ENCODE results near the gene PACS2. TPM values are rescaled to one million over a fixed set of nuclear protein-coding genes. Genes with fewer than 3 reads are reported as not detected.

PACS2 gene
- total and polyA plus RNA-seq, 2 donors (not counting 1 experiment from before 2014, with no cell fraction given) = 65.6 to 70.7 TPM

GRCh38 chr14:105324080-105324778, 9.7 kb downstream of the PACS2 start:
- intact Hi-C loops (cut with micrococcal nuclease) = no loop called here
- Histone ChIP-seq H2AFZ (ENCODE audit: insufficient read depth, low read depth, low read length, poor library complexity, severe bottlenecking) (no peak overlapping the region), H4K20me1 (ENCODE audit: control insufficient read depth, insufficient read depth, low read length, poor library complexity, severe bottlenecking) (peaks cover 52% of the 10 kb centered on the region), H3K9me3 (ENCODE audit: control extremely low read depth in 1 of 3, control insufficient read depth in 2 of 3, insufficient read depth in 1 of 3, low read length in 2 of 3) (no peaks in the 10 kb centered on the region), H3K27ac (ENCODE audit: low read length in 2 of 2) (no peak overlapping the region), H3K4me3 (ENCODE audit: control extremely low read depth in 1 of 5, extremely low read depth in 1 of 5, insufficient read depth in 1 of 5, low read depth in 2 of 5, low read length in 4 of 5) (no peak overlapping the region), H3K4me2 (replicated peaks; ENCODE audit: low read depth, low read length, poor library complexity, severe bottlenecking) (no peak overlapping the region), H3K79me2 (ENCODE audit: control insufficient read depth, insufficient read depth, low read length) (peaks cover 79% of the 10 kb centered on the region), H3K4me1 (ENCODE audit: control insufficient read depth in 2 of 2, insufficient read depth in 2 of 2, low read length in 2 of 2) (no peaks in the 10 kb centered on the region), H3K9ac (ENCODE audit: low read length) (no peak overlapping the region), H3K36me3 (replicated peaks in 1 of 2; ENCODE audit: control extremely low read depth in 1 of 2, control insufficient read depth in 1 of 2, extremely low read depth in 1 of 2, insufficient read depth in 2 of 2, low read length in 1 of 2) (no peaks in the 10 kb centered on the region), H3K27me3 (replicated peaks in 1 of 4; ENCODE audit: control extremely low read depth in 1 of 4, control insufficient read depth in 3 of 4, insufficient read depth in 4 of 4, low read length in 3 of 4) (no peaks in the 10 kb centered on the region)
- no peaks in the 10 kb centered on the region for H3K9me3 Mint-ChIP-seq (ENCODE audit: insufficient read depth)
- POLR2A ChIA-PET = no interaction called here
- no peak overlapping the region for H3K27ac Mint-ChIP-seq
- no peaks in the 10 kb centered on the region for H3K27me3 Mint-ChIP-seq
- CTCF ChIA-PET = no interaction called here
- H3K4me3 Mint-ChIP-seq = no peak overlapping the region
- TF ChIP-seq CTCF (IDR thresholded peaks at IDR 0.05) (no peak), EZH2 (IDR thresholded peaks at IDR 0.05; ENCODE audit: borderline replicate concordance, insufficient read depth, low read depth, low read length, poor library complexity, severe bottlenecking) (no peak)
- DNase-seq (no peak), ATAC-seq (ENCODE audit: low read depth) (no peak)
- 96% methylated on average over 24 of the region's 30 CpGs for WGBS (ENCODE audit: insufficient coverage)
- H3K4me1 Mint-ChIP-seq = peaks cover 5% of the 10 kb centered on the region

GRCh38 chr14:105324871-105325270, 10.3 kb downstream of the PACS2 start:
- ChIA-PET CTCF (no interaction called here), POLR2A (no interaction called here)
- Mint-ChIP-seq H3K4me1 (peaks cover 6% of the 10 kb centered on the region), H3K9me3 (ENCODE audit: insufficient read depth) (no peaks in the 10 kb centered on the region), H3K4me3 (no peak overlapping the region), H3K27me3 (no peaks in the 10 kb centered on the region), H3K27ac (no peak overlapping the region)
- H3K27me3 ChIP-seq (replicated peaks in 1 of 4; ENCODE audit: control extremely low read depth in 1 of 4, control insufficient read depth in 3 of 4, insufficient read depth in 4 of 4, low read length in 3 of 4) = no peaks in the 10 kb centered on the region
- H3K9ac ChIP-seq (ENCODE audit: low read length) = no peak overlapping the region
- H3K27ac ChIP-seq (ENCODE audit: low read length in 2 of 2) = no peak overlapping the region
- H3K4me3 ChIP-seq (ENCODE audit: control extremely low read depth in 1 of 5, extremely low read depth in 1 of 5, insufficient read depth in 1 of 5, low read depth in 2 of 5, low read length in 4 of 5) = no peak overlapping the region
- DNase-seq = no peak
- peaks cover 58% of the 10 kb centered on the region for H4K20me1 ChIP-seq (ENCODE audit: control insufficient read depth, insufficient read depth, low read length, poor library complexity, severe bottlenecking)
- no peak for ATAC-seq (ENCODE audit: low read depth)
- 85% methylated on average over 9 of the region's 12 CpGs for WGBS (ENCODE audit: insufficient coverage)
- no peak overlapping the region for H2AFZ ChIP-seq (ENCODE audit: insufficient read depth, low read depth, low read length, poor library complexity, severe bottlenecking)
- no peaks in the 10 kb centered on the region for H3K4me1 ChIP-seq (ENCODE audit: control insufficient read depth in 2 of 2, insufficient read depth in 2 of 2, low read length in 2 of 2)
- no peak overlapping the region for H3K4me2 ChIP-seq (replicated peaks; ENCODE audit: low read depth, low read length, poor library complexity, severe bottlenecking)
- H3K9me3 ChIP-seq (ENCODE audit: control extremely low read depth in 1 of 3, control insufficient read depth in 2 of 3, insufficient read depth in 1 of 3, low read length in 2 of 3) = no peaks in the 10 kb centered on the region
- H3K36me3 ChIP-seq (replicated peaks in 1 of 2; ENCODE audit: control extremely low read depth in 1 of 2, control insufficient read depth in 1 of 2, extremely low read depth in 1 of 2, insufficient read depth in 2 of 2, low read length in 1 of 2) = no peaks in the 10 kb centered on the region
- intact Hi-C loops (cut with micrococcal nuclease) = no loop called here
- TF ChIP-seq CTCF (IDR thresholded peaks at IDR 0.05) (no peak), EZH2 (IDR thresholded peaks at IDR 0.05; ENCODE audit: borderline replicate concordance, insufficient read depth, low read depth, low read length, poor library complexity, severe bottlenecking) (no peak)
- peaks cover 83% of the 10 kb centered on the region for H3K79me2 ChIP-seq (ENCODE audit: control insufficient read depth, insufficient read depth, low read length)
